ENCODE data around the gene COBLL1.

Gene COBLL1

GRCh38 chr2:164859251-164859818, 17.7 kb upstream of the COBLL1 start:
- H3K36me3 ChIP-seq (ENCODE audit: control insufficient read depth in 2 of 2, insufficient read depth in 1 of 2, low read length in 2 of 2) = no peaks in the 10 kb centered on the region
- H3K27ac ChIP-seq (ENCODE audit: extremely low read depth, low read depth, low read length) = no peak overlapping the region
- no peak overlapping the region for H3K4me3 ChIP-seq (ENCODE audit: low read depth, low read length)
- CTCF ChIA-PET = interaction anchor here (0.7 to 1.4 kb wide), 5 partner anchors 16 to 84 kb away, joined by 3 to 5 read pairs (median 3); partner anchors contain the start of gene COBLL1
- POLR2A ChIA-PET = no interaction called here
- TF ChIP-seq ZBTB21 (tag by site-specific recombination; IDR thresholded peaks at IDR 0.05) (no peak), ZXDB (tag by site-specific recombination; IDR thresholded peaks at IDR 0.05) (no peak), ZNF16 (tag by site-specific recombination; IDR thresholded peaks at IDR 0.05; ENCODE audit: low read depth) (no peak), ZNF302 (tag by site-specific recombination; IDR thresholded peaks at IDR 0.05; ENCODE audit: low read depth) (no peak), ZNF580 (tag by site-specific recombination; IDR thresholded peaks at IDR 0.05) (no peak), ZNF10 (tag by site-specific recombination; IDR thresholded peaks at IDR 0.05) (no peak), ZNF248 (tag by site-specific recombination; IDR thresholded peaks at IDR 0.05) (no peak)
- no peaks in the 10 kb centered on the region for H3K4me1 ChIP-seq (ENCODE audit: control insufficient read depth, insufficient read depth, low read length)
- H3K9me3 ChIP-seq (ENCODE audit: control insufficient read depth, insufficient read depth, low read depth, low read length) = no peaks in the 10 kb centered on the region

GRCh38 chr2:164852086-164852485, 10.5 kb upstream of the COBLL1 start:
- Histone ChIP-seq H3K4me1 (ENCODE audit: control insufficient read depth, insufficient read depth, low read length) (no peaks in the 10 kb centered on the region), H3K9me3 (ENCODE audit: control insufficient read depth, insufficient read depth, low read depth, low read length) (no peaks in the 10 kb centered on the region), H3K4me3 (ENCODE audit: low read depth, low read length) (no peak overlapping the region), H3K36me3 (ENCODE audit: control insufficient read depth in 2 of 2, insufficient read depth in 1 of 2, low read length in 2 of 2) (no peaks in the 10 kb centered on the region), H3K27ac (ENCODE audit: extremely low read depth, low read depth, low read length) (no peak overlapping the region)
- POLR2A ChIA-PET = interaction anchor here (1.6 kb wide), 1 partner anchor 10 kb away, joined by 3 read pairs; the partner anchor contains the start of gene COBLL1
- TF ChIP-seq WT1 (tag by site-specific recombination; IDR thresholded peaks at IDR 0.05) = no peak
- CTCF ChIA-PET = interaction anchor here (0.7 to 1.9 kb wide), 3 partner anchors 10 to 72 kb away, joined by 3 to 6 read pairs (median 5); partner anchors contain the start of gene COBLL1

- ChIA-PET CTCF (interaction anchor here (1.0 kb wide), 1 partner anchor 8 kb away, joined by 4 read pairs; the partner anchor contains the start of gene COBLL1), POLR2A (no interaction called here)
- H3K4me3 ChIP-seq (ENCODE audit: low read depth, low read length) = no peak overlapping the region
- no peaks in the 10 kb centered on the region for H3K36me3 ChIP-seq (ENCODE audit: control insufficient read depth in 2 of 2, insufficient read depth in 1 of 2, low read length in 2 of 2)
- no peak overlapping the region for H3K27ac ChIP-seq (ENCODE audit: extremely low read depth, low read depth, low read length)
- H3K4me1 ChIP-seq (ENCODE audit: control insufficient read depth, insufficient read depth, low read length) = no peaks in the 10 kb centered on the region
- H3K9me3 ChIP-seq (ENCODE audit: control insufficient read depth, insufficient read depth, low read depth, low read length) = no peaks in the 10 kb centered on the region
- TF ChIP-seq ZNF404 (tag by site-specific recombination; IDR thresholded peaks at IDR 0.05) (no peak), PRDM6 (tag by site-specific recombination; IDR thresholded peaks at IDR 0.05) (no peak), TCF7L2 (IDR thresholded peaks at IDR 0.05; ENCODE audit: borderline replicate concordance, low read depth, low read length) (no peak), RBAK (tag by site-specific recombination; IDR thresholded peaks at IDR 0.05) (no peak), TSHZ1 (tag by site-specific recombination; IDR thresholded peaks at IDR 0.05; ENCODE audit: borderline replicate concordance) (no peak), OSR2 (tag by site-specific recombination; IDR thresholded peaks at IDR 0.05) (no peak), IKZF3 (tag by site-specific recombination; IDR thresholded peaks at IDR 0.05) (no peak)
Observed at GRCh38 chr2:164850235-164850634, 8.6 kb upstream of the COBLL1 start.

All from HEK293 (cell line).